ENCODE results near the gene TRIM24.

- TF ChIP-seq SIN3A (IDR thresholded peaks at IDR 0.05; ENCODE audit: borderline replicate concordance, insufficient read depth, low read length) (no peak), POLR2AphosphoS5 (IDR thresholded peaks at IDR 0.05; ENCODE audit: low read depth, low read length) (no peak), FOXP2 (optimal IDR thresholded peaks at IDR 0.05; ENCODE audit: borderline replicate concordance, extremely low read depth, extremely low read length, insufficient read depth) (no peak)
Measured at GRCh38 chr7:138632826-138633602, 173.0 kb downstream of the TRIM24 start.
